Trophoblast cell (in vitro differentiated cells and primary cell): ENCODE measurements around the gene CHD1.

Experiments
- DNase-seq, 2 donors: peaks; one replicate each; pipeline ENCODE4 v3.0.0-alpha.2; 2016
- H2AFZ ChIP-seq: 2 replicates; pipeline ENCODE4 v1.6.1; 2013; ENCODE audit warnings: low read length, moderate library complexity, mild to moderate bottlenecking; ENCODE audit not compliant: insufficient read depth, poor library complexity
- H2AK5ac ChIP-seq: 2 replicates; pipeline ENCODE4 v1.6.1; 2013; ENCODE audit warnings: mild to moderate bottlenecking, low read length
- H2BK120ac ChIP-seq: 2 replicates; pipeline ENCODE4 v1.6.1; 2013; ENCODE audit warnings: low read length, mild to moderate bottlenecking, moderate library complexity; ENCODE audit not compliant: insufficient read depth, poor library complexity
- H2BK12ac ChIP-seq: 2 replicates; pipeline ENCODE4 v1.6.1; 2013; ENCODE audit warnings: mild to moderate bottlenecking, low read length, moderate library complexity
- H2BK5ac ChIP-seq: 2 replicates; pipeline ENCODE4 v1.6.1; 2013; ENCODE audit warnings: low read length, low read depth, moderate library complexity, mild to moderate bottlenecking; ENCODE audit not compliant: poor library complexity
- H3K14ac ChIP-seq: 2 replicates; pipeline ENCODE4 v1.6.1; 2013; ENCODE audit warnings: mild to moderate bottlenecking, low read length
- H3K18ac ChIP-seq: 2 replicates; pipeline ENCODE4 v1.6.1; 2013; ENCODE audit warnings: mild to moderate bottlenecking, low read length
- H3K23ac ChIP-seq: 2 replicates; pipeline ENCODE4 v1.6.1; 2013; ENCODE audit warnings: low read length
- H3K27ac ChIP-seq: 2 replicates; pipeline ENCODE4 v1.5.1; 2013; ENCODE audit warnings: low read depth, mild to moderate bottlenecking, inconsistent platforms, low read length, moderate library complexity
- H3K27me3 ChIP-seq: 2 replicates; pipeline ENCODE4 v1.6.1; 2013; ENCODE audit warnings: inconsistent platforms, mild to moderate bottlenecking, low read length, moderate library complexity; ENCODE audit not compliant: insufficient read depth
- H3K36me3 ChIP-seq, 2 experiments: 1 replicate in 1 of 2; 2 replicates in 1 of 2; pipeline ENCODE4 v1.6.1; 2013; ENCODE audit warnings: low read length in 2 of 2, mild to moderate bottlenecking in 2 of 2, moderate library complexity in 1 of 2; ENCODE audit not compliant: insufficient read depth in 2 of 2, control insufficient read depth in 1 of 2
- H3K4ac ChIP-seq: 2 replicates; pipeline ENCODE4 v1.6.1; 2013; ENCODE audit warnings: low read depth, mild to moderate bottlenecking, low read length, moderate library complexity
- H3K4me1 ChIP-seq, 2 experiments: 1 replicate in 1 of 2; 2 replicates in 1 of 2; pipeline ENCODE4 v1.6.1; 2013; ENCODE audit warnings: low read length in 2 of 2, mild to moderate bottlenecking in 2 of 2, moderate library complexity in 1 of 2; ENCODE audit not compliant: insufficient read depth in 2 of 2, control insufficient read depth in 1 of 2
- H3K4me2 ChIP-seq: 2 replicates; pipeline ENCODE4 v1.6.1; 2013; ENCODE audit warnings: inconsistent platforms, mild to moderate bottlenecking, low read length, moderate library complexity
- H3K4me3 ChIP-seq: 2 replicates; pipeline ENCODE4 v1.5.1; 2013; ENCODE audit warnings: mild to moderate bottlenecking, low read depth, low read length, inconsistent platforms
- H3K79me1 ChIP-seq: one replicate; pipeline ENCODE4 v1.6.1; 2013; ENCODE audit warnings: low read length
- H3K79me2 ChIP-seq: 2 replicates; pipeline ENCODE4 v1.6.1; 2013; ENCODE audit warnings: low read length, mild to moderate bottlenecking; ENCODE audit not compliant: control insufficient read depth, insufficient read depth, poor library complexity
- H3K9ac ChIP-seq: 2 replicates; pipeline ENCODE4 v1.6.1; 2013; ENCODE audit warnings: mild to moderate bottlenecking, low read length
- H3K9me3 ChIP-seq: 2 replicates; pipeline ENCODE4 v1.6.1; 2013; ENCODE audit warnings: low read depth, mild to moderate bottlenecking, control low read depth, inconsistent platforms, low read length; ENCODE audit not compliant: insufficient read depth
- H4K12ac ChIP-seq: 2 replicates; pipeline ENCODE4 v1.6.1; 2013; ENCODE audit warnings: low read depth, mild to moderate bottlenecking, low read length, moderate library complexity
- H4K8ac ChIP-seq: 2 replicates; pipeline ENCODE4 v1.6.1; 2013; ENCODE audit warnings: low read depth, mild to moderate bottlenecking, low read length, moderate library complexity
- H4K91ac ChIP-seq: one replicate; pipeline ENCODE4 v1.6.1; 2013; ENCODE audit warnings: low read depth, mild to moderate bottlenecking, low read length, moderate library complexity
- WGBS: extraction: QIAGEN DNeasy Blood & Tissue Kit; methylation state at CpG from one replicate; pipeline ENCODE4 v1.1.7; 2013; ENCODE audit warnings: missing lambda C conversion rate; ENCODE audit not compliant: insufficient read length, insufficient coverage; ENCODE audit errors: extremely low coverage; 5-methylcytosine and 5-hydroxymethylcytosine counted together

CHD1 gene

GRCh38 chr5:98906756-98907355 lies 22.0 kb downstream of the CHD1 start:
- H3K36me3 ChIP-seq, result peaks cover 3 to 6% of the 10 kb centered on the region in 2 experiments
- H2BK12ac ChIP-seq, result no peak overlapping the region
- H3K9me3 ChIP-seq, result no peaks in the 10 kb centered on the region
- no peaks in the 10 kb centered on the region for H3K79me2 ChIP-seq
- H2AK5ac ChIP-seq, result no peak overlapping the region
- no peak overlapping the region for H3K4ac ChIP-seq
- no peak overlapping the region for H2BK120ac ChIP-seq
- no peak overlapping the region for H4K12ac ChIP-seq
- no peaks in the 10 kb centered on the region for H3K27me3 ChIP-seq
- H3K27ac ChIP-seq, result no peak overlapping the region
- H3K23ac ChIP-seq, result no peak overlapping the region
- H3K4me3 ChIP-seq, result no peak overlapping the region
- peak; percentile 66 to 73 for DNase-seq
- H3K4me1 ChIP-seq, result no peaks in the 10 kb centered on the region
- H2AFZ ChIP-seq, result no peak overlapping the region
- no peak overlapping the region for H2BK5ac ChIP-seq
- no peak overlapping the region for H4K8ac ChIP-seq
- no peaks in the 10 kb centered on the region for H3K79me1 ChIP-seq
- no peak overlapping the region for H3K14ac ChIP-seq
- no peak overlapping the region for H3K9ac ChIP-seq
- H3K4me2 ChIP-seq, result no peak overlapping the region
- no peak overlapping the region for H4K91ac ChIP-seq
- no peak overlapping the region for H3K18ac ChIP-seq
- no CpG with 5 or more reads among the region's 3 CpGs for WGBS

GRCh38 chr5:98905857-98906688 lies 22.7 kb downstream of the CHD1 start:
- Histone ChIP-seq H3K9me3 (no peaks in the 10 kb centered on the region), H4K91ac (no peak overlapping the region), H2BK5ac (no peak overlapping the region), H3K18ac (no peak overlapping the region), H3K4me2 (no peak overlapping the region), H3K9ac (no peak overlapping the region), H3K79me1 (no peaks in the 10 kb centered on the region), H3K23ac (no peak overlapping the region), H3K4ac (no peak overlapping the region), H3K27ac (no peak overlapping the region), H3K79me2 (no peaks in the 10 kb centered on the region), H3K36me3 (peaks cover 3 to 6% of the 10 kb centered on the region in 2 experiments), H3K4me1 (no peaks in the 10 kb centered on the region), H2AK5ac (no peak overlapping the region), H2AFZ (no peak overlapping the region), H4K8ac (no peak overlapping the region), H3K27me3 (no peaks in the 10 kb centered on the region), H3K14ac (no peak overlapping the region), H3K4me3 (no peak overlapping the region), H2BK12ac (no peak overlapping the region), H2BK120ac (no peak overlapping the region), H4K12ac (no peak overlapping the region)
- DNase-seq, result peak in 1 of 2 donors; percentile 85
- WGBS, result no CpG with 5 or more reads among the region's 3 CpGs

- Histone ChIP-seq H4K8ac (no peak overlapping the region), H3K4me3 (no peak overlapping the region), H3K9ac (no peak overlapping the region), H2BK5ac (no peak overlapping the region), H3K27ac (no peak overlapping the region), H3K4me1 (no peaks in the 10 kb centered on the region), H3K14ac (no peak overlapping the region), H4K91ac (no peak overlapping the region), H3K23ac (no peak overlapping the region), H3K36me3 (peaks cover 11% of the 10 kb centered on the region in 2 experiments), H3K79me1 (no peaks in the 10 kb centered on the region), H3K79me2 (no peaks in the 10 kb centered on the region), H2AK5ac (no peak overlapping the region), H4K12ac (no peak overlapping the region), H3K18ac (no peak overlapping the region), H2BK12ac (no peak overlapping the region), H3K27me3 (no peaks in the 10 kb centered on the region), H3K4me2 (no peak overlapping the region), H2AFZ (no peak overlapping the region), H2BK120ac (no peak overlapping the region), H3K4ac (no peak overlapping the region), H3K9me3 (no peaks in the 10 kb centered on the region)
- no peak for DNase-seq
- WGBS, result no CpG with 5 or more reads among the region's 6 CpGs
Observed at GRCh38 chr5:98904780-98905179, 24.0 kb downstream of the CHD1 start.

GRCh38 chr5:98902733-98903132 lies 26.1 kb downstream of the CHD1 start:
- H3K23ac ChIP-seq, result no peak overlapping the region
- H4K91ac ChIP-seq, result no peak overlapping the region
- no peaks in the 10 kb centered on the region for H3K9me3 ChIP-seq
- H3K36me3 ChIP-seq, result peaks cover 12 to 13% of the 10 kb centered on the region in 2 experiments
- no peak overlapping the region for H2BK12ac ChIP-seq
- no peak overlapping the region for H3K14ac ChIP-seq
- no peak overlapping the region for H3K4me3 ChIP-seq
- no peaks in the 10 kb centered on the region for H3K79me2 ChIP-seq
- no peak overlapping the region for H4K12ac ChIP-seq
- no peaks in the 10 kb centered on the region for H3K27me3 ChIP-seq
- no peak overlapping the region for H2BK120ac ChIP-seq
- no peak overlapping the region for H2AK5ac ChIP-seq
- H3K79me1 ChIP-seq, result no peaks in the 10 kb centered on the region
- H4K8ac ChIP-seq, result no peak overlapping the region
- H3K18ac ChIP-seq, result no peak overlapping the region
- no peak overlapping the region for H2BK5ac ChIP-seq
- no peak overlapping the region for H3K27ac ChIP-seq
- H3K4me1 ChIP-seq, result no peaks in the 10 kb centered on the region
- no peak for DNase-seq
- no CpG with 5 or more reads among the region's 1 CpG for WGBS
- H3K4me2 ChIP-seq, result no peak overlapping the region
- no peak overlapping the region for H3K4ac ChIP-seq
- no peak overlapping the region for H3K9ac ChIP-seq
- no peak overlapping the region for H2AFZ ChIP-seq
